Posterior vena cava (tissue), 2 donors: ENCODE measurements around the gene PRDX3. TPM values are rescaled to one million over a fixed set of nuclear protein-coding genes. Genes with fewer than 3 reads are reported as not detected.
"Not testable (repeated sequence)": the region's sequence is repeated elsewhere in the genome, so short reads cannot be mapped to it uniquely, and the experiment has no call there.

ENCODE experiments used
- DNase-seq: peaks from one replicate; pipeline ENCODE4 v3.0.0-alpha.2; 2020; ENCODE audit warnings: low spot score
- intact Hi-C, 2 donors: fragments of 100-400 bp; cut with DNase I; formaldehyde crosslinking; loops; one replicate each; pipeline versions ENCODE4 v1.14.1 to v1.14.2; 2022 to 2023
- total RNA-seq, 2 donors: library from RNA; stranded (reverse); fragmentation: NEBNext Ultra II Directional; extraction: Animal tissue kit (Norgen Biotek cat#: 25700); gene quantifications; one replicate each; pipeline ENCODE4 v1.2.1, GENCODE V29; 2021
- donor health status: DM: yes; HTN: yes; CAD: no.
- donor health status: DM: yes; HTN: yes; CAD: no.

Gene PRDX3
- total RNA-seq, 2 donors from 2014 or later = 95.8 to 106 TPM

- DNase-seq = no peak
- intact Hi-C loops = loop anchor here in 1 of 2 donors (5.0 kb wide), 1 partner anchor 44 kb away; no protein-coding TSS in a partner anchor
Observed at GRCh38 chr10:119208553-119208940, 29.9 kb upstream of the PRDX3 start.

GRCh38 chr10:119207713-119208552 is 29.3 kb upstream of the PRDX3 start:
- intact Hi-C loops = loop anchor here in 1 of 2 donors (5.0 kb wide), 1 partner anchor 44 kb away; no protein-coding TSS in a partner anchor
- peak; percentile 87 for DNase-seq

- intact Hi-C loops = loop anchor here in 1 of 2 donors (5.0 kb wide), 1 partner anchor 45 kb away; no protein-coding TSS in a partner anchor
Observed at GRCh38 chr10:119207366-119207666, 28.7 kb upstream of the PRDX3 start, which contains the start of gene GRK5. GRK5 (plus strand) TSS chr10:119207571; CDS start chr10:119207918, 347 bp downstream.

GRCh38 chr10:119206603-119207365 is 28.2 kb upstream of the PRDX3 start:
- intact Hi-C loops = loop anchor here in 1 of 2 donors (5.0 kb wide), 1 partner anchor 46 kb away; no protein-coding TSS in a partner anchor
- DNase-seq = peak; percentile 93

More at GRCh38 chr10:119207366-119207666, 28.7 kb upstream of the PRDX3 start, which contains the start of gene GRK5:
- DNase-seq = peak; percentile 98

GRCh38 chr10:119205894-119206602 is 27.4 kb upstream of the PRDX3 start:
- DNase-seq = peak; percentile 90
- intact Hi-C loops = loop anchor here in 1 of 2 donors (5.0 kb wide), 1 partner anchor 46 kb away; no protein-coding TSS in a partner anchor

- DNase-seq = peak; percentile 16
- intact Hi-C loops = loop anchor here in 1 of 2 donors (5.0 kb wide), 1 partner anchor 214 kb away; no protein-coding TSS in a partner anchor
Observed at GRCh38 chr10:119203006-119203405, 24.4 kb upstream of the PRDX3 start.

GRCh38 chr10:119201233-119201632 is 22.6 kb upstream of the PRDX3 start:
- peak; percentile 31 for DNase-seq
- intact Hi-C loops = loop anchor here in 1 of 2 donors (5.0 kb wide), 1 partner anchor 216 kb away; no protein-coding TSS in a partner anchor

GRCh38 chr10:119199231-119199992 is 20.8 kb upstream of the PRDX3 start:
- intact Hi-C loops = loop anchor here (2.0 kb wide), 2 partner anchors 243 to 245 kb away; no protein-coding TSS in a partner anchor
- peak; percentile 80 for DNase-seq

- intact Hi-C loops = loop anchor here (2.0 kb wide), 2 partner anchors 244 to 246 kb away; no protein-coding TSS in a partner anchor
- peak; percentile 34 for DNase-seq
Observed at GRCh38 chr10:119198438-119198837, 19.8 kb upstream of the PRDX3 start.

GRCh38 chr10:119197921-119198320 is 19.3 kb upstream of the PRDX3 start:
- intact Hi-C loops = loop anchor here (2.0 kb wide), 2 partner anchors 245 to 247 kb away; no protein-coding TSS in a partner anchor
- DNase-seq = no peak

GRCh38 chr10:119191881-119192280 is 13.3 kb upstream of the PRDX3 start:
- intact Hi-C loops = no loop called here
- peak; percentile 22 for DNase-seq

- intact Hi-C loops = no loop called here
- DNase-seq = no peak
Observed at GRCh38 chr10:119190954-119191785, 12.6 kb upstream of the PRDX3 start.

- intact Hi-C loops = no loop called here
- no peak for DNase-seq
Observed at GRCh38 chr10:119190353-119190752, 11.7 kb upstream of the PRDX3 start.

- intact Hi-C loops = no loop called here
- DNase-seq = peak; percentile 1
Observed at GRCh38 chr10:119189811-119190282, 11.2 kb upstream of the PRDX3 start.

GRCh38 chr10:119183664-119184412 is 5.2 kb upstream of the PRDX3 start:
- intact Hi-C loops = no loop called here
- DNase-seq = peak; percentile 17

- intact Hi-C loops = not testable (repeated sequence)
- DNase-seq = peak; percentile 54
Observed at GRCh38 chr10:119180850-119181400, 2.3 kb upstream of the PRDX3 start.
